GM12864 (cell line): Measurements from ENCODE around the gene SDHA.
"Not testable (repeated sequence)": the region's sequence is repeated elsewhere in the genome, so short reads cannot be mapped to it uniquely, and the experiment has no call there.

Experiments
- DNase-seq: peaks from one replicate; pipeline ENCODE4 v3.0.0-alpha.2; 2011; ENCODE audit warnings: low read depth
- H3K4me3 ChIP-seq: 2 replicates; pipeline ENCODE4 v1.5.1; 2011; ENCODE audit warnings: mild to moderate bottlenecking, low read depth, low read length, control low read depth
- CTCF ChIP-seq: IDR thresholded peaks from 2 replicates; pipeline ENCODE4 v1.5.1; 2011; ENCODE audit warnings: low read depth, mild to moderate bottlenecking, moderate library complexity, low read length, control low read depth, inconsistent platforms; ENCODE audit errors: missing control alignments

SDHA gene

GRCh38 chr5:223791-224190, 5.7 kb downstream of the SDHA start:
- TF ChIP-seq CTCF = no peak
- H3K4me3 ChIP-seq = no peak overlapping the region
- no peak for DNase-seq

- no peak for TF ChIP-seq CTCF
- DNase-seq = no peak
- H3K4me3 ChIP-seq = no peak overlapping the region
Measured at GRCh38 chr5:225334-225733, 7.2 kb downstream of the SDHA start.

GRCh38 chr5:227375-227774, 9.3 kb downstream of the SDHA start:
- not testable (repeated sequence) for H3K4me3 ChIP-seq, DNase-seq

GRCh38 chr5:228886-229285, 10.8 kb downstream of the SDHA start:
- no peak for TF ChIP-seq CTCF
- no peak for DNase-seq
- no peak overlapping the region for H3K4me3 ChIP-seq

GRCh38 chr5:230711-231110, 12.6 kb downstream of the SDHA start:
- DNase-seq = no peak
- TF ChIP-seq CTCF = no peak
- H3K4me3 ChIP-seq = no peak overlapping the region

GRCh38 chr5:231661-232060, 13.5 kb downstream of the SDHA start:
- H3K4me3 ChIP-seq = no peak overlapping the region
- DNase-seq = no peak
- TF ChIP-seq CTCF = no peak

GRCh38 chr5:233426-233825, 15.3 kb downstream of the SDHA start:
- DNase-seq, H3K4me3 ChIP-seq: not testable (repeated sequence)

- DNase-seq = no peak
- TF ChIP-seq CTCF = no peak
- H3K4me3 ChIP-seq = no peak overlapping the region
Measured at GRCh38 chr5:234450-234849, 16.3 kb downstream of the SDHA start.

- not testable (repeated sequence) for DNase-seq, H3K4me3 ChIP-seq
Measured at GRCh38 chr5:235527-235926, 17.4 kb downstream of the SDHA start.

GRCh38 chr5:237931-238330, 19.8 kb downstream of the SDHA start:
- not testable (repeated sequence) for H3K4me3 ChIP-seq, DNase-seq

- not testable (repeated sequence) for H3K4me3 ChIP-seq, DNase-seq
Measured at GRCh38 chr5:240550-240949, 22.4 kb downstream of the SDHA start.

- H3K4me3 ChIP-seq, DNase-seq: not testable (repeated sequence)
Measured at GRCh38 chr5:241045-241669, 23.0 kb downstream of the SDHA start.
